Naive thymus-derived CD4-positive, alpha-beta T cell (primary cell): ENCODE results near the gene WDR31. TPM values are rescaled to one million over a fixed set of nuclear protein-coding genes. Genes with fewer than 3 reads are reported as not detected.

Source experiments
- ATAC-seq: fragments of 150-1000 bp; cut with Tn5 transposase; 2 replicates; pipeline ENCODE4 v1.10.0; 2021; ENCODE audit warnings: mild to moderate bottlenecking, moderate library complexity
- CTCF ChIA-PET: fragments of 350-600 bp; sonication (Branson Sonifier 250); formaldehyde crosslinking; loops from one replicate; lab custom pipeline; 2021; ENCODE audit warnings: antibody characterized with exemption; lab: Charles Lee
- POLR2A ChIA-PET: fragments of 350-600 bp; sonication (Branson Sonifier 250); formaldehyde crosslinking; loops from one replicate; lab custom pipeline; 2021; ENCODE audit warnings: antibody characterized with exemption, inconsistent platforms; lab: Charles Lee
- DNase-seq, 9 donors: peaks; one replicate each; pipeline versions ENCODE4 v3.0.0 to v3.0.0-alpha.2; 2020 to 2022; ENCODE audit warnings: mixed read lengths in 1 of 9
- H3K27ac ChIP-seq: one replicate; pipeline ENCODE4 v1.7.0; 2013; ENCODE audit warnings: mild to moderate bottlenecking, low read depth, low read length, moderate library complexity
- H3K27me3 ChIP-seq, 2 donors: one replicate each; pipeline ENCODE4 v1.7.0; 2013; ENCODE audit warnings: low read length in 2 of 2, mild to moderate bottlenecking in 2 of 2, moderate library complexity in 2 of 2; ENCODE audit not compliant: control insufficient read depth in 2 of 2, insufficient read depth in 2 of 2
- H3K36me3 ChIP-seq, 3 experiments: 1 replicate in 2 of 3; 2 replicates in 1 of 3; pipeline ENCODE4 v1.7.0; 2013; ENCODE audit warnings: low read length in 3 of 3, mild to moderate bottlenecking in 3 of 3, moderate library complexity in 1 of 3; ENCODE audit not compliant: insufficient read depth in 3 of 3, control insufficient read depth in 2 of 3
- H3K4me1 ChIP-seq, 2 donors: one replicate each; pipeline ENCODE4 v1.7.0; 2013; ENCODE audit warnings: low read length in 2 of 2, mild to moderate bottlenecking in 2 of 2, moderate library complexity in 1 of 2; ENCODE audit not compliant: control insufficient read depth in 2 of 2, insufficient read depth in 2 of 2
- H3K4me3 ChIP-seq: 2 replicates; pipeline ENCODE4 v1.7.0; 2013; ENCODE audit warnings: mild to moderate bottlenecking, low read length
- H3K9me3 ChIP-seq, 3 experiments: 1 replicate in 2 of 3; 2 replicates in 1 of 3; pipeline ENCODE4 v1.7.0; 2013; ENCODE audit warnings: low read length in 3 of 3; ENCODE audit not compliant: control insufficient read depth in 2 of 3
- H3K27ac Mint-ChIP-seq, 9 donors: one replicate each; pipeline ENCODE4 v1.8.0; 2020 to 2022; ENCODE audit warnings: mixed read lengths in 9 of 9, mild to moderate bottlenecking in 8 of 9, moderate library complexity in 5 of 9, inconsistent platforms in 2 of 9
- H3K27me3 Mint-ChIP-seq, 5 donors: one replicate each; pipeline ENCODE4 v1.8.0; 2021 to 2022; ENCODE audit warnings: mixed read lengths in 5 of 5, mild to moderate bottlenecking in 1 of 5
- H3K36me3 Mint-ChIP-seq, 5 donors: one replicate each; pipeline ENCODE4 v1.8.0; 2020 to 2022; ENCODE audit warnings: mixed read lengths in 5 of 5, mild to moderate bottlenecking in 3 of 5, inconsistent platforms in 1 of 5
- H3K4me1 Mint-ChIP-seq, 7 donors: one replicate each; pipeline ENCODE4 v1.8.0; 2020 to 2022; ENCODE audit warnings: mixed read lengths in 7 of 7, mild to moderate bottlenecking in 3 of 7, inconsistent platforms in 1 of 7
- H3K4me3 Mint-ChIP-seq, 10 donors: one replicate each; pipeline ENCODE4 v1.8.0; 2020 to 2022; ENCODE audit warnings: mild to moderate bottlenecking in 10 of 10, mixed read lengths in 10 of 10, moderate library complexity in 6 of 10, inconsistent platforms in 2 of 10
- H3K9me3 Mint-ChIP-seq, 11 donors: one replicate each; pipeline ENCODE4 v1.8.0; 2020 to 2022; ENCODE audit warnings: mixed read lengths in 11 of 11, mild to moderate bottlenecking in 4 of 11, inconsistent platforms in 1 of 11, moderate library complexity in 1 of 11
- intact Hi-C, 2 donors: fragments of 100-400 bp; cut with micrococcal nuclease; formaldehyde crosslinking; loops; one replicate each; pipeline ENCODE4 v1.15.1; 2023
- polyA plus RNA-seq, 2 donors: library from polyadenylated mRNA; unstranded; fragments of 300-500 nt; fragmentation: Illumina TruSeq; gene quantifications; one replicate each; pipeline ENCODE4 v1.2.3, GENCODE V29; 2021
- total RNA-seq, 6 experiments: library from RNA in 5 of 6; stranded (reverse) in 5 of 6; gene quantifications; 1 replicate in 5 of 6; 2 replicates in 1 of 6; pipeline ENCODE4 v1.2.3 and lab custom pipeline; 2021 to 2026

Gene WDR31
- total and polyA plus RNA-seq, 7 experiments from 2014 or later, result 0.27 to 1.7 (median 1.0) TPM

- peaks cover 14 to 39% (median 30%) of the 10 kb centered on the region in 7 donors for H3K4me1 Mint-ChIP-seq
- CTCF ChIA-PET, result no interaction called here
Measured at GRCh38 chr9:113278840-113279239, 61.2 kb downstream of the WDR31 start.

GRCh38 chr9:113275157-113276131 is 64.6 kb downstream of the WDR31 start, which contains the start of the genes CDC26 and PRPF4:
Gene CDC26 (minus strand): TSS chr9:113275572. CDS start chr9:113272507, 3,065 bp downstream.
Gene PRPF4 (plus strand): TSS chr9:113275658. CDS start chr9:113275744, 86 bp downstream.
- ChIA-PET POLR2A (interaction anchor here (0.6 to 4.7 kb wide), 11 partner anchors 7 to 1645 kb away, joined by 3 to 29 read pairs (median 3); partner anchors contain the start of genes ALAD, BSPRY, C9orf43 and DNAJC25), CTCF (interaction anchor here (0.7 to 4.4 kb wide), 19 partner anchors 12 to 383 kb away, joined by 3 to 48 read pairs (median 5); partner anchors contain the start of genes ALAD, C9orf43, POLE3 and WDR31)
- peaks cover 16 to 50% (median 30%) of the 10 kb centered on the region in 3 experiments for H3K36me3 ChIP-seq
- Mint-ChIP-seq H3K27ac (no peak within 1 kb of the TSS), H3K4me3 (no peak within 1 kb of the TSS), H3K27me3 (no peaks in the 10 kb centered on the region), H3K4me1 (peaks cover 13 to 42% (median 34%) of the 10 kb centered on the region in 7 donors), H3K9me3 (peaks cover 0 to 2% (median 0%) of the 10 kb centered on the region in 11 donors), H3K36me3 (peaks cover 17 to 41% (median 29%) of the 10 kb centered on the region in 5 donors)
- peak; percentile 97 for ATAC-seq
- peak within 1 kb of the TSS; percentile 98 for H3K27ac ChIP-seq
- peaks cover 8 to 16% of the 10 kb centered on the region in 2 donors for H3K4me1 ChIP-seq
- intact Hi-C loops, result loop anchor here (1.0 to 2.0 kb wide), 17 partner anchors 54 to 1793 kb away; partner anchors contain the start of genes ALAD (in 2 of the 2), C9orf43 (in 2 of the 2), FKBP15 (in 2 of the 2) and POLE3 (in 2 of the 2)
- no peaks in the 10 kb centered on the region for H3K27me3 ChIP-seq
- H3K9me3 ChIP-seq, result no peaks in the 10 kb centered on the region
- H3K4me3 ChIP-seq, result peak within 1 kb of the TSS; percentile 87
- DNase-seq, result peak; percentile 85 to 95 (median 93)

More at GRCh38 chr9:113278840-113279239, 61.2 kb downstream of the WDR31 start:
- Mint-ChIP-seq H3K4me3 (no peak overlapping the region), H3K36me3 (peaks cover 24 to 52% (median 34%) of the 10 kb centered on the region in 5 donors), H3K9me3 (no peaks in the 10 kb centered on the region), H3K27ac (peak overlapping the region in 4 of 9 donors; percentile 16 to 45 (median 36)), H3K27me3 (no peaks in the 10 kb centered on the region)
- POLR2A ChIA-PET, result no interaction called here
- H3K4me1 ChIP-seq, result peaks cover 8 to 16% of the 10 kb centered on the region in 2 donors
- no peak for DNase-seq
- no peak overlapping the region for H3K4me3 ChIP-seq
- no peak overlapping the region for H3K27ac ChIP-seq
- H3K27me3 ChIP-seq, result no peaks in the 10 kb centered on the region
- intact Hi-C loops, result no loop called here
- H3K36me3 ChIP-seq, result peaks cover 22 to 52% (median 35%) of the 10 kb centered on the region in 3 experiments
- ATAC-seq, result no peak
- H3K9me3 ChIP-seq, result no peaks in the 10 kb centered on the region

- ATAC-seq, result peak; percentile 47
- peaks cover 0 to 2% (median 0%) of the 10 kb centered on the region in 11 donors for H3K9me3 Mint-ChIP-seq
- H3K27ac Mint-ChIP-seq, result no peak overlapping the region
- intact Hi-C loops, result loop anchor here (1.0 to 5.0 kb wide), 20 partner anchors 35 to 1792 kb away; partner anchors contain the start of genes ALAD (in 2 of the 2), C9orf43 (in 2 of the 2), FKBP15 (in 2 of the 2) and POLE3 (in 2 of the 2)
- ChIA-PET POLR2A (interaction anchor here (0.6 to 4.7 kb wide), 11 partner anchors 52 to 1644 kb away, joined by 3 to 29 read pairs (median 3); partner anchors contain the start of genes ALAD, C9orf43, DNAJC25 and POLE3), CTCF (interaction anchor here (0.7 to 4.4 kb wide), 21 partner anchors 13 to 383 kb away, joined by 3 to 48 read pairs (median 5); partner anchors contain the start of genes ALAD, C9orf43, POLE3 and WDR31)
- H3K4me3 ChIP-seq, result peak overlapping the region; percentile 87
- H3K4me3 Mint-ChIP-seq, result no peak overlapping the region
- H3K36me3 ChIP-seq, result peaks cover 17 to 48% (median 27%) of the 10 kb centered on the region in 3 experiments
- peaks cover 8 to 16% of the 10 kb centered on the region in 2 donors for H3K4me1 ChIP-seq
- no peaks in the 10 kb centered on the region for H3K9me3 ChIP-seq
- peaks cover 12 to 38% (median 26%) of the 10 kb centered on the region in 5 donors for H3K36me3 Mint-ChIP-seq
- no peaks in the 10 kb centered on the region for H3K27me3 Mint-ChIP-seq
- no peaks in the 10 kb centered on the region for H3K27me3 ChIP-seq
- H3K27ac ChIP-seq, result peak overlapping the region; percentile 98
- peaks cover 12 to 41% (median 30%) of the 10 kb centered on the region in 7 donors for H3K4me1 Mint-ChIP-seq
- DNase-seq, result peak in 7 of 9 donors; percentile 42 to 63 (median 60)
Measured at GRCh38 chr9:113274474-113275156, 65.5 kb downstream of the WDR31 start.

- H3K27me3 Mint-ChIP-seq, result no peaks in the 10 kb centered on the region
- Histone ChIP-seq H3K27ac (peak overlapping the region; percentile 4), H3K4me1 (peaks cover 0 to 8% of the 10 kb centered on the region in 2 donors), H3K4me3 (no peak overlapping the region), H3K27me3 (no peaks in the 10 kb centered on the region), H3K36me3 (peaks cover 20 to 71% (median 34%) of the 10 kb centered on the region in 3 experiments), H3K9me3 (no peaks in the 10 kb centered on the region)
- CTCF ChIA-PET, result no interaction called here
- H3K36me3 Mint-ChIP-seq, result peaks cover 16 to 36% (median 24%) of the 10 kb centered on the region in 5 donors
- H3K4me1 Mint-ChIP-seq, result peaks cover 10 to 27% (median 23%) of the 10 kb centered on the region in 7 donors
- intact Hi-C loops, result loop anchor here in 1 of 2 donors (5.0 kb wide), 1 partner anchor 607 kb away; the partner anchor contains the start of gene ZNF618
- H3K27ac Mint-ChIP-seq, result peak overlapping the region in 3 of 9 donors; percentile 42 to 81 (median 58)
- DNase-seq (no peak), ATAC-seq (no peak)
- H3K4me3 Mint-ChIP-seq, result no peak overlapping the region
- H3K9me3 Mint-ChIP-seq, result peaks cover 0 to 2% (median 0%) of the 10 kb centered on the region in 11 donors
- POLR2A ChIA-PET, result interaction anchor here (0.5 kb wide), 1 partner anchor 374 kb away, joined by 4 read pairs; no protein-coding TSS in a partner anchor
Measured at GRCh38 chr9:113269871-113270270, 70.2 kb downstream of the WDR31 start.

- peaks cover 10 to 27% (median 23%) of the 10 kb centered on the region in 7 donors for H3K4me1 Mint-ChIP-seq
- Histone ChIP-seq H3K27me3 (no peaks in the 10 kb centered on the region), H3K36me3 (peaks cover 20 to 71% (median 34%) of the 10 kb centered on the region in 3 experiments), H3K4me3 (no peak overlapping the region), H3K9me3 (no peaks in the 10 kb centered on the region), H3K27ac (no peak overlapping the region), H3K4me1 (peaks cover 0 to 5% of the 10 kb centered on the region in 2 donors)
- H3K4me3 Mint-ChIP-seq, result no peak overlapping the region
- ChIA-PET CTCF (no interaction called here), POLR2A (interaction anchor here (0.5 kb wide), 1 partner anchor 375 kb away, joined by 4 read pairs; no protein-coding TSS in a partner anchor)
- no peak for ATAC-seq
- intact Hi-C loops, result no loop called here
- peaks cover 16 to 38% (median 24%) of the 10 kb centered on the region in 5 donors for H3K36me3 Mint-ChIP-seq
- H3K9me3 Mint-ChIP-seq, result peaks cover 0 to 2% (median 0%) of the 10 kb centered on the region in 11 donors
- DNase-seq, result no peak
- peak overlapping the region in 3 of 9 donors; percentile 5 to 81 (median 58) for H3K27ac Mint-ChIP-seq
- H3K27me3 Mint-ChIP-seq, result no peaks in the 10 kb centered on the region
Measured at GRCh38 chr9:113269355-113269754, 70.7 kb downstream of the WDR31 start.
